ENCODE data around the gene ZBTB16.

ZBTB16 gene

DNA sequence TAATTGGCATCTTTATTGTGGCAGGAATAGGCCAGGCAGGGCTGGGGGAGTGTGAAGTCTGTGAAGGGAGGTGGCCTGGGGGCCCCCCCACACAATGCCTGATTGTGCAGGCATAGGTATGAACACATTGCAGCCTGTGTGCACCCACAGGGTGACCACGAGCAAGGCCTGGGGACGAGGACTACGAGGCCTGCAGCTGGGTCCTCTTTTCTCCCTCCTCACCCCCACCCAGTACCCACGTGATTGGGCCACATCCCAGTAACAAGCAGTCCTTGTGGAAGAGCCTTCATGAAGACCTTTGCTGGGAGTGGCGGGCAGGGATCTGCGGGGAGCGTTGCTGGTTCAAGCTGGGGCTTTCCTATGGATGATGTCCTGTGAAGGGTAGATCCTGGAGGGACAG, 29.3 kb downstream of the ZBTB16 start:
- no peak for DNase-seq (ENCODE audit: low read depth)
- H3K4me3 ChIP-seq (ENCODE audit: control insufficient read depth, low read depth, low read length), result no peak overlapping the region
- TF ChIP-seq, protein P1, sequence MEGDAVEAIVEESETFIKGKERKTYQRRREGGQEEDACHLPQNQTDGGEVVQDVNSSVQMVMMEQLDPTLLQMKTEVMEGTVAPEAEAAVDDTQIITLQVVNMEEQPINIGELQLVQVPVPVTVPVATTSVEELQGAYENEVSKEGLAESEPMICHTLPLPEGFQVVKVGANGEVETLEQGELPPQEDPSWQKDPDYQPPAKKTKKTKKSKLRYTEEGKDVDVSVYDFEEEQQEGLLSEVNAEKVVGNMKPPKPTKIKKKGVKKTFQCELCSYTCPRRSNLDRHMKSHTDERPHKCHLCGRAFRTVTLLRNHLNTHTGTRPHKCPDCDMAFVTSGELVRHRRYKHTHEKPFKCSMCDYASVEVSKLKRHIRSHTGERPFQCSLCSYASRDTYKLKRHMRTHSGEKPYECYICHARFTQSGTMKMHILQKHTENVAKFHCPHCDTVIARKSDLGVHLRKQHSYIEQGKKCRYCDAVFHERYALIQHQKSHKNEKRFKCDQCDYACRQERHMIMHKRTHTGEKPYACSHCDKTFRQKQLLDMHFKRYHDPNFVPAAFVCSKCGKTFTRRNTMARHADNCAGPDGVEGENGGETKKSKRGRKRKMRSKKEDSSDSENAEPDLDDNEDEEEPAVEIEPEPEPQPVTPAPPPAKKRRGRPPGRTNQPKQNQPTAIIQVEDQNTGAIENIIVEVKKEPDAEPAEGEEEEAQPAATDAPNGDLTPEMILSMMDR (conservative IDR thresholded peaks at IDR 0.05; ENCODE audit: control insufficient read depth, insufficient read depth, low read depth, low read length), result no peak

DNA sequence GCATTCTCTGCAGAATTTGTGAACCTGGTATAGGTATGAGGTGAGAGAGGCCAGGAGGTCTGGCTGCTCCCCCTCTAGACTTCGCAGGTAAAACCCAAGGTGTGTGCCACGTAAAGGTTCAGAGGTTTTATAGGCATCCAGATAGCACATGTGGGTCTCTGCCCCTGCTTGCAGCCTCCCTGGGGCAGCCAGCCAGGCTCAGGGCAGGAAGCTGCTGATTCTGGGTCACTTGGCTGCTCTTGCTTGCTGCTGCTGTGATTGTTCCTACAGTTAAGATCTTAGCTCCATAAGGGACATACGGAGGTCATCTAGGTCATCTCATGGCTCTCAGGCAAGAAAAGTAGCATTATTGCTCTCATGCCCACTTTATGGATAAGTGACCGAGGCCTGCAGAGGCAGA, 30.2 kb downstream of the ZBTB16 start:
- TF ChIP-seq, protein P1 (conservative IDR thresholded peaks at IDR 0.05; ENCODE audit: control insufficient read depth, insufficient read depth, low read depth, low read length), result no peak
- H3K4me3 ChIP-seq (ENCODE audit: control insufficient read depth, low read depth, low read length), result no peak overlapping the region
- no peak for DNase-seq (ENCODE audit: low read depth)

DNA sequence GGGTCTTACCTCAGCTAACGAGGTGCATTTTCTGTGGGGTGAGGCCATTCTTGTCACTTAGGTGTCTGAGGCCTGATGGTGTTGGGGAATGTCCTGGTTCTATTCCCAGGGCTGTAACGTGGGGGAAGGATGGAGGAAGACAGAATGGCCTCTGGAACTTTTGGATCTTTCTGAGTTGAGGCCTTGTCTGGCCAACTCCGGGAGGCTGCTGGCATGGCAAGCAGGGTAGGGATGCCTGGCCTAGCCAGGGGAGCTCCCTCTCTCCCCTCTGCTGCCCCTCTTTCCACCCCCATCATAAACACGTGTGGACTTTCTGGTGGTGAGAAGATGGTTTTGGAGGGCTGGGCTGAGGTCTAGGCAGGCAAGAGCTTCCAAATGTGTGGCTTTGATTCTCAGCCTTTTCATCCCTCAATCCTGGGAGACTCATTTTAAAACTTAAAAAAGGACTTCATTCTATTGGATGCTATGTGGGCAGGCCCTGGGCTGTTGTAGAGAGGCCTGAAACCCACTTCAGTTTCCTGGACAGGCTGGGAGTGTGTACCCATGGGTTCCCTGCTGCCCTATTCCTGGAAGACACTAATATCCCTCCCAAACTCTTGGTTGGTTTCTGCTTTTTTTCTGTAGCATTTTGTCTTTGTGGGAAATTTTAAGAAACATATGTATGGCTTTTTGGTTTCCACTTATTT, 30.9 kb downstream of the ZBTB16 start:
- no peak overlapping the region for H3K4me3 ChIP-seq (ENCODE audit: control insufficient read depth, low read depth, low read length)
- TF ChIP-seq, protein P1 (conservative IDR thresholded peaks at IDR 0.05; ENCODE audit: control insufficient read depth, insufficient read depth, low read depth, low read length), result no peak
- DNase-seq (ENCODE audit: low read depth), result no peak

DNA sequence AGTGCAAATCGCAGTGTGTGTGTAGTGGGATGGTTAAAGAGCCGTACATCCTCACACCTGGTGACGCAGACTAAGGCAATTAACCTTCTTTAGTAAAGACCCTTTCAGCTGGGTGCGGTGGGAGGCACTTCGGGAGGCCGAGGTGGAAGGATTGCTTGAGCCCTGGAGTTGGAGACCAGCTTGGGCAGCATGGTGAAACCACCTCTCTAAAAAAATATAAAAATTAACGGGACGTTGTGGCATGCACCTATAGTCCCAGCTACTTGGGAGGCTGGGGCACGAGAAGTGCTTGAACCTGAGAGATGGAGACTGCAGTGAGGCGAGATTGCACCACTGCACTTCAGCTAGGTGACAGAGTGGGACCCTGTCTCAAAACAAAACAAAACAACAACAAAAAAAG, 31.5 kb downstream of the ZBTB16 start:
- no peak for DNase-seq (ENCODE audit: low read depth)
- TF ChIP-seq, protein P1 (conservative IDR thresholded peaks at IDR 0.05; ENCODE audit: control insufficient read depth, insufficient read depth, low read depth, low read length), result no peak
- H3K4me3 ChIP-seq (ENCODE audit: control insufficient read depth, low read depth, low read length), result no peak overlapping the region

DNA sequence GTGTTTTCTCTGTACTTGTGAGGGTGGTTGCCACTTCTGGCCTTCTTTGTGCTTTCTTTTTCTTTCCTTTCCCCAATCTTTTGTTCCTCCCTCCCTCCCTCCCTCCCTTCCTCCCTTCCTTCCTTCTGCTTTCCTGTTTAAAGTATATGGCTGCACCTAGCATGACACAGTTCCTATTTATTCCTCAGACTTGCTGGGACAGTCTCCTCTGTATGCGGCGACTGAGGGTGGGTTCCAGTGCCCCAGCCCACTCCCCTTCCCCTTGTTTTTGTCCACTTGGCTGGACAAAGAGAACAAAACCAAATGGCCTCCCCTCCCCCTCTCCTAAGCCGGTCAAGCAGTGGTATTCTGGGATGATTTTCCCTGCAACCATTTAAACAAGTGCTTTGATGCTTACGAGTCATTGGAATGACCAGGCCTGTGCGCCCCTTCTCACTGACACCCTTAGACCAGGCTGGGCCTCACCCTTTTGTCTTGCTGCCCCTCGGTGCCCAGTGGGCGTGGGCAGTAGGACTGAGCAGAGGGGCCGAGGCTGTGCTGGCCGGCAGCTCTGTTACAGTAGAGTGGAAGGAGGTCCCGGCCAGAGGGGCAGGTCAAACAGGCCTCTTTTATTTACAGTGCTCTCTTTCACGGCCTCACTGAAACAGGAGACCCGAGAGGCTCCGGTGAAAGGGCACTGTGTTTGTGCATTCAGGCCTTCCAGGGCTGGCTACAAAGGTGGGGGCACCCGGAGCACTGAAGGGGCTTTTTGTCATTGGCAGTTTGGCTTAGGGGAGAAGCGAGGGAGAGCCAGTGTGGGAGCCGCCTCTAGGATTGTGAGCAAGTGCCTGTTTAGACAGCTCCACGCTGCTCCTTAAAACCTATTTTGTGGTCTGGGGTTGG, 32.2 kb downstream of the ZBTB16 start:
- H3K4me3 ChIP-seq (ENCODE audit: control insufficient read depth, low read depth, low read length), result no peak overlapping the region
- DNase-seq (ENCODE audit: low read depth), result no peak
- TF ChIP-seq, protein P1 (conservative IDR thresholded peaks at IDR 0.05; ENCODE audit: control insufficient read depth, insufficient read depth, low read depth, low read length), result no peak

DNA sequence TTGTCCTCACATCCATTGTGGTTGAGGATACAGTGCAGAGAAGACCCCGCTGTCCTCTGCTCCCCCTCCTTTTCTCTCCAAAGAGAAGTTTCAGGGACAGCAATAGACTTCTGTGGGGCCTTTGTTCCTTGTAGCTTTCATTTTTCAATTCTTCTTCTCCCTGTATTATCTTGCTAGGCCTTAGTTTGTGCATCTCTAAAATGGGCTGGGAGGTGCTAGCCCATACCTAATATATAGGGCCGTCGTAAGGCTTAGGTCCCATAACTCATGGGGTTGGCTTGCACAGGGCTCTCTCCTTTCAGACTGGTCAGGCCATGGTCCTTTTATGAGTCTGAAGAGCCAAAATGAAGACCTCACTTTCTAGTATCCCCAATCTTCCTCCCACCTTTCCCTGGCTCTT, 33.0 kb downstream of the ZBTB16 start:
- H3K4me3 ChIP-seq (ENCODE audit: control insufficient read depth, low read depth, low read length), result no peak overlapping the region
- TF ChIP-seq, protein P1 (conservative IDR thresholded peaks at IDR 0.05; ENCODE audit: control insufficient read depth, insufficient read depth, low read depth, low read length), result no peak

More for the DNA sequence above, 33.0 kb downstream of the ZBTB16 start:
- DNase-seq (ENCODE audit: low read depth), result no peak
